ENCODE measurements around the gene LPAR3.

- no peak for TF ChIP-seq CTCF (conservative IDR thresholded peaks at IDR 0.05)
- TF ChIP-seq ZFX (IDR thresholded peaks at IDR 0.05) = no peak
Observed at GRCh38 chr1:84800090-84801073, 92.6 kb downstream of the LPAR3 start.
